Ovary (tissue), 3 donors: ENCODE measurements around the gene SUSD3.
A peak's percentile ranks its signal among the peaks of the same experiment; 100 is the strongest.

Experiments
- CTCF ChIP-seq, 3 donors: fragments of 450-650 bp in 2 of 3; fragments of 200-600 bp in 1 of 3; IDR thresholded peaks; one replicate each; pipeline versions ENCODE4 v1.5.1 to v1.8.0; 2016 to 2022; ENCODE audit warnings: antibody characterized with exemption in 3 of 3, mild to moderate bottlenecking in 1 of 3
- EP300 ChIP-seq: sonication (generic); formaldehyde crosslinking; IDR thresholded peaks from one replicate; pipeline ENCODE4 v1.6.1; 2017; ENCODE audit warnings: antibody characterized with exemption
- POLR2A ChIP-seq: fragments of 450-650 bp; IDR thresholded peaks from one replicate; pipeline ENCODE4 v1.6.1; 2017; ENCODE audit warnings: antibody characterized with exemption, mild to moderate bottlenecking, moderate library complexity
- donor health status: DM: no; HTN: no; CAD: no.

- peak; percentile 97 for TF ChIP-seq POLR2A
- peak in 1 of 3 donors; percentile 37 for TF ChIP-seq CTCF (IDR thresholded peaks at IDR 0.05)
- TF ChIP-seq EP300 = no peak
These were observed 37.8 kb downstream of the SUSD3 start, which contains the start of gene CARD19 for GRCh38 chr9:93096131-93096802.
